HepG2 (cell line): ENCODE measurements around the gene CDC14B. TPM values are rescaled to one million over a fixed set of nuclear protein-coding genes. Genes with fewer than 3 reads are reported as not detected.

Experiments used
- BHLHE40 ChIP-seq: IDR thresholded peaks from 2 replicates; pipeline ENCODE4 v1.6.1; 2011; ENCODE audit warnings: low read length, improper control_type of control experiment
- MAF1 ChIP-seq: sonication (generic); formaldehyde crosslinking; IDR thresholded peaks from 2 replicates; pipeline ENCODE4 v1.5.0; 2020; ENCODE audit warnings: missing genetic modification reagents, borderline replicate concordance
- U2AF1 ChIP-seq: fragments of 200-400 bp; formaldehyde crosslinking; optimal IDR thresholded peaks from 2 replicates; pipeline ENCODE3; 2017; ENCODE audit warnings: mild to moderate bottlenecking, low read depth, low read length
- ZBTB20 ChIP-seq: sonication (generic); formaldehyde crosslinking; IDR thresholded peaks from 2 replicates; pipeline ENCODE4 v1.8.1; 2023; ENCODE audit warnings: missing genetic modification reagents, low read depth, mild to moderate bottlenecking, borderline replicate concordance
- ZNF274 ChIP-seq: sonication (generic); formaldehyde crosslinking; IDR thresholded peaks from 2 replicates; pipeline ENCODE4 v1.5.1; 2020; ENCODE audit warnings: mild to moderate bottlenecking, missing genetic modification reagents
- ZNF746 ChIP-seq: sonication (generic); formaldehyde crosslinking; IDR thresholded peaks from 2 replicates; pipeline ENCODE4 v1.8.0; 2022; ENCODE audit warnings: mild to moderate bottlenecking, missing genetic modification reagents
- ZNF839 ChIP-seq: sonication (generic); formaldehyde crosslinking; IDR thresholded peaks from 2 replicates; pipeline ENCODE4 v1.4.0; 2020; ENCODE audit warnings: missing genetic modification reagents, mild to moderate bottlenecking, borderline replicate concordance
- polyA plus RNA-seq, 8 experiments: library from polyadenylated mRNA; depleted of rRNA in 3 of 8; stranded (reverse) in 7 of 8; unstranded in 1 of 8; fragments of >200 nt; fragmentation: Illumina TruSeq in 4 of 8; extraction: Trizol in 4 of 8; gene quantifications; 2 replicates each; pipeline versions ENCODE4 v1.2.1 to v1.2.3, GENCODE V29; 2011 to 2016; ENCODE audit warnings: low read depth in 4 of 8, missing spikeins in 1 of 8, mixed read lengths in 1 of 8; ENCODE audit not compliant: insufficient read depth in 1 of 8
- total RNA-seq, 5 experiments: library from RNA; depleted of rRNA; stranded (reverse); fragments of >200 nt; fragmentation: Illumina TruSeq; extraction: Trizol; gene quantifications; 2 replicates each; pipeline ENCODE4 v1.2.3, GENCODE V29; 2016; ENCODE audit warnings: low read depth in 1 of 5
- TF ChIP-seq, protein P1 (sequence below): sonication (generic); formaldehyde crosslinking; IDR thresholded peaks from 2 replicates; pipeline ENCODE4 v1.4.0; 2020; ENCODE audit warnings: mild to moderate bottlenecking, missing genetic modification reagents
- TF ChIP-seq, protein P2 (sequence below): sonication (generic); formaldehyde crosslinking; IDR thresholded peaks from 2 replicates; pipeline ENCODE4 v1.4.0; 2020; ENCODE audit warnings: missing genetic modification reagents
- TF ChIP-seq, protein P3 (sequence below): sonication (generic); formaldehyde crosslinking; IDR thresholded peaks from 2 replicates; pipeline ENCODE4 v1.5.0; 2020; ENCODE audit warnings: mild to moderate bottlenecking, missing genetic modification reagents, borderline replicate concordance
- TF ChIP-seq, protein P4 (sequence below): fragments of 450-650 bp; IDR thresholded peaks from 2 replicates; pipeline ENCODE4 v1.6.1; 2017

CDC14B gene
- total and polyA plus RNA-seq, 2 of the 13 experiments (the other 11 are each of a cell fraction or from before 2014, with no cell fraction given), result 25.8 to 33.3 TPM

DNA sequence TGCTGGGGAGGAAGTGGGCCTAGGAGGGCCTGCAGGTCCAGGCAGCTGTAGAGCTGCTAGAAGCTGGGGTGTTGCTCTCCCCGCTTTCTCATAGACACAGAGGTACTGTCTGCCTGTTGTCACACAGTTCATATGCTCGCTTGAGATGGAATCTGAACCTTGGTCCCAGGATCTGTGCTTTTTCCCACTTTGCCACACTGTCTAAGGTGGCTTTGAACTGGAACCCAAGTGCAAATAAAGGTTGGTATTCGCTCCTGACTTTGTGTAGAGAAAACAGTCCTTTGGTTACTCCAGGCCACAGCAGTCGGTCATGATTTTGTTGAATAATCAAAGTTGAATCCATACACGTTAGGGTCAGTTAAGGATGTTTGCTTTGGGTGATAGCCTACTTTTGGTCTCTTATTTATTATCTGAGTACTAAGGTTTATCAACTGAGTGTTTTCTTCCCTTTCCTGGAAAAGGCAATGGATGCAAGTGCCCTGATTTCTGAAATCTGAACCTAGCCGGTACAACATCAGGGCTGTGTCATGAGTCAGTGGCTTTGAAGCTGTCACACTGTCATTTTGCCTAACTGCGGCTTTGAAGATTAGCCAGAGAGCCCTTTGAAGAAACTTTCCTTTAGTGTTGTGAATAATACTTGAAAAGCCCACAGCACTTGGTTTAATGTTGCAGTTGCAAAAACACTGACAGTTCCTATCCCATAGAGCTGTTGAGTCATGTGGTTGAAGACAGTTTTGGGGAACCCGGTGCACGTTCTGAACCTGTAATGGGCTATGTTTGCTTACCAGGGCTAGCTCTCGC, 128.4 kb downstream of the CDC14B start (continued):
- TF ChIP-seq, protein P1, sequence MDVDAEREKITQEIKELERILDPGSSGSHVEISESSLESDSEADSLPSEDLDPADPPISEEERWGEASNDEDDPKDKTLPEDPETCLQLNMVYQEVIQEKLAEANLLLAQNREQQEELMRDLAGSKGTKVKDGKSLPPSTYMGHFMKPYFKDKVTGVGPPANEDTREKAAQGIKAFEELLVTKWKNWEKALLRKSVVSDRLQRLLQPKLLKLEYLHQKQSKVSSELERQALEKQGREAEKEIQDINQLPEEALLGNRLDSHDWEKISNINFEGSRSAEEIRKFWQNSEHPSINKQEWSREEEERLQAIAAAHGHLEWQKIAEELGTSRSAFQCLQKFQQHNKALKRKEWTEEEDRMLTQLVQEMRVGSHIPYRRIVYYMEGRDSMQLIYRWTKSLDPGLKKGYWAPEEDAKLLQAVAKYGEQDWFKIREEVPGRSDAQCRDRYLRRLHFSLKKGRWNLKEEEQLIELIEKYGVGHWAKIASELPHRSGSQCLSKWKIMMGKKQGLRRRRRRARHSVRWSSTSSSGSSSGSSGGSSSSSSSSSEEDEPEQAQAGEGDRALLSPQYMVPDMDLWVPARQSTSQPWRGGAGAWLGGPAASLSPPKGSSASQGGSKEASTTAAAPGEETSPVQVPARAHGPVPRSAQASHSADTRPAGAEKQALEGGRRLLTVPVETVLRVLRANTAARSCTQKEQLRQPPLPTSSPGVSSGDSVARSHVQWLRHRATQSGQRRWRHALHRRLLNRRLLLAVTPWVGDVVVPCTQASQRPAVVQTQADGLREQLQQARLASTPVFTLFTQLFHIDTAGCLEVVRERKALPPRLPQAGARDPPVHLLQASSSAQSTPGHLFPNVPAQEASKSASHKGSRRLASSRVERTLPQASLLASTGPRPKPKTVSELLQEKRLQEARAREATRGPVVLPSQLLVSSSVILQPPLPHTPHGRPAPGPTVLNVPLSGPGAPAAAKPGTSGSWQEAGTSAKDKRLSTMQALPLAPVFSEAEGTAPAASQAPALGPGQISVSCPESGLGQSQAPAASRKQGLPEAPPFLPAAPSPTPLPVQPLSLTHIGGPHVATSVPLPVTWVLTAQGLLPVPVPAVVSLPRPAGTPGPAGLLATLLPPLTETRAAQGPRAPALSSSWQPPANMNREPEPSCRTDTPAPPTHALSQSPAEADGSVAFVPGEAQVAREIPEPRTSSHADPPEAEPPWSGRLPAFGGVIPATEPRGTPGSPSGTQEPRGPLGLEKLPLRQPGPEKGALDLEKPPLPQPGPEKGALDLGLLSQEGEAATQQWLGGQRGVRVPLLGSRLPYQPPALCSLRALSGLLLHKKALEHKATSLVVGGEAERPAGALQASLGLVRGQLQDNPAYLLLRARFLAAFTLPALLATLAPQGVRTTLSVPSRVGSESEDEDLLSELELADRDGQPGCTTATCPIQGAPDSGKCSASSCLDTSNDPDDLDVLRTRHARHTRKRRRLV (CRISPR knock-in tag), result no peak
- no peak for TF ChIP-seq U2AF1
- no peak for TF ChIP-seq ZNF839 (CRISPR knock-in tag)
- no peak for TF ChIP-seq ZNF746 (CRISPR knock-in tag)
- TF ChIP-seq, protein P2, sequence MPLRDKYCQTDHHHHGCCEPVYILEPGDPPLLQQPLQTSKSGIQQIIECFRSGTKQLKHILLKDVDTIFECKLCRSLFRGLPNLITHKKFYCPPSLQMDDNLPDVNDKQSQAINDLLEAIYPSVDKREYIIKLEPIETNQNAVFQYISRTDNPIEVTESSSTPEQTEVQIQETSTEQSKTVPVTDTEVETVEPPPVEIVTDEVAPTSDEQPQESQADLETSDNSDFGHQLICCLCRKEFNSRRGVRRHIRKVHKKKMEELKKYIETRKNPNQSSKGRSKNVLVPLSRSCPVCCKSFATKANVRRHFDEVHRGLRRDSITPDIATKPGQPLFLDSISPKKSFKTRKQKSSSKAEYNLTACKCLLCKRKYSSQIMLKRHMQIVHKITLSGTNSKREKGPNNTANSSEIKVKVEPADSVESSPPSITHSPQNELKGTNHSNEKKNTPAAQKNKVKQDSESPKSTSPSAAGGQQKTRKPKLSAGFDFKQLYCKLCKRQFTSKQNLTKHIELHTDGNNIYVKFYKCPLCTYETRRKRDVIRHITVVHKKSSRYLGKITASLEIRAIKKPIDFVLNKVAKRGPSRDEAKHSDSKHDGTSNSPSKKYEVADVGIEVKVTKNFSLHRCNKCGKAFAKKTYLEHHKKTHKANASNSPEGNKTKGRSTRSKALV (CRISPR knock-in tag), result peak; percentile 38; the same call in 1 of the 2 replicates
- TF ChIP-seq ZBTB20, result peak; percentile 67; the same call in 1 of the 2 replicates
- TF ChIP-seq MAF1 (CRISPR knock-in tag), result no peak
- TF ChIP-seq BHLHE40, result peak; percentile 86
- TF ChIP-seq, protein P3, sequence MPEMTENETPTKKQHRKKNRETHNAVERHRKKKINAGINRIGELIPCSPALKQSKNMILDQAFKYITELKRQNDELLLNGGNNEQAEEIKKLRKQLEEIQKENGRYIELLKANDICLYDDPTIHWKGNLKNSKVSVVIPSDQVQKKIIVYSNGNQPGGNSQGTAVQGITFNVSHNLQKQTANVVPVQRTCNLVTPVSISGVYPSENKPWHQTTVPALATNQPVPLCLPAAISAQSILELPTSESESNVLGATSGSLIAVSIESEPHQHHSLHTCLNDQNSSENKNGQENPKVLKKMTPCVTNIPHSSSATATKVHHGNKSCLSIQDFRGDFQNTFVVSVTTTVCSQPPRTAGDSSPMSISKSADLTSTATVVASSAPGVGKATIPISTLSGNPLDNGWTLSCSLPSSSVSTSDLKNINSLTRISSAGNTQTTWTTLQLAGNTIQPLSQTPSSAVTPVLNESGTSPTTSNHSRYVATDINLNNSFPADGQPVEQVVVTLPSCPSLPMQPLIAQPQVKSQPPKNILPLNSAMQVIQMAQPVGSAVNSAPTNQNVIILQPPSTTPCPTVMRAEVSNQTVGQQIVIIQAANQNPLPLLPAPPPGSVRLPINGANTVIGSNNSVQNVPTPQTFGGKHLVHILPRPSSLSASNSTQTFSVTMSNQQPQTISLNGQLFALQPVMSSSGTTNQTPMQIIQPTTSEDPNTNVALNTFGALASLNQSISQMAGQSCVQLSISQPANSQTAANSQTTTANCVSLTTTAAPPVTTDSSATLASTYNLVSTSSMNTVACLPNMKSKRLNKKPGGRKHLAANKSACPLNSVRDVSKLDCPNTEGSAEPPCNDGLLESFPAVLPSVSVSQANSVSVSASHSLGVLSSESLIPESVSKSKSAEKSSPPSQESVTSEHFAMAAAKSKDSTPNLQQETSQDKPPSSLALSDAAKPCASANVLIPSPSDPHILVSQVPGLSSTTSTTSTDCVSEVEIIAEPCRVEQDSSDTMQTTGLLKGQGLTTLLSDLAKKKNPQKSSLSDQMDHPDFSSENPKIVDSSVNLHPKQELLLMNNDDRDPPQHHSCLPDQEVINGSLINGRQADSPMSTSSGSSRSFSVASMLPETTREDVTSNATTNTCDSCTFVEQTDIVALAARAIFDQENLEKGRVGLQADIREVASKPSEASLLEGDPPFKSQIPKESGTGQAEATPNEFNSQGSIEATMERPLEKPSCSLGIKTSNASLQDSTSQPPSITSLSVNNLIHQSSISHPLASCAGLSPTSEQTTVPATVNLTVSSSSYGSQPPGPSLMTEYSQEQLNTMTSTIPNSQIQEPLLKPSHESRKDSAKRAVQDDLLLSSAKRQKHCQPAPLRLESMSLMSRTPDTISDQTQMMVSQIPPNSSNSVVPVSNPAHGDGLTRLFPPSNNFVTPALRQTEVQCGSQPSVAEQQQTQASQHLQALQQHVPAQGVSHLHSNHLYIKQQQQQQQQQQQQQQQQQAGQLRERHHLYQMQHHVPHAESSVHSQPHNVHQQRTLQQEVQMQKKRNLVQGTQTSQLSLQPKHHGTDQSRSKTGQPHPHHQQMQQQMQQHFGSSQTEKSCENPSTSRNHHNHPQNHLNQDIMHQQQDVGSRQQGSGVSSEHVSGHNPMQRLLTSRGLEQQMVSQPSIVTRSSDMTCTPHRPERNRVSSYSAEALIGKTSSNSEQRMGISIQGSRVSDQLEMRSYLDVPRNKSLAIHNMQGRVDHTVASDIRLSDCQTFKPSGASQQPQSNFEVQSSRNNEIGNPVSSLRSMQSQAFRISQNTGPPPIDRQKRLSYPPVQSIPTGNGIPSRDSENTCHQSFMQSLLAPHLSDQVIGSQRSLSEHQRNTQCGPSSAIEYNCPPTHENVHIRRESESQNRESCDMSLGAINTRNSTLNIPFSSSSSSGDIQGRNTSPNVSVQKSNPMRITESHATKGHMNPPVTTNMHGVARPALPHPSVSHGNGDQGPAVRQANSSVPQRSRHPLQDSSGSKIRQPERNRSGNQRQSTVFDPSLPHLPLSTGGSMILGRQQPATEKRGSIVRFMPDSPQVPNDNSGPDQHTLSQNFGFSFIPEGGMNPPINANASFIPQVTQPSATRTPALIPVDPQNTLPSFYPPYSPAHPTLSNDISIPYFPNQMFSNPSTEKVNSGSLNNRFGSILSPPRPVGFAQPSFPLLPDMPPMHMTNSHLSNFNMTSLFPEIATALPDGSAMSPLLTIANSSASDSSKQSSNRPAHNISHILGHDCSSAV (CRISPR knock-in tag), result no peak
- no peak for TF ChIP-seq ZNF274
- TF ChIP-seq, protein P4, sequence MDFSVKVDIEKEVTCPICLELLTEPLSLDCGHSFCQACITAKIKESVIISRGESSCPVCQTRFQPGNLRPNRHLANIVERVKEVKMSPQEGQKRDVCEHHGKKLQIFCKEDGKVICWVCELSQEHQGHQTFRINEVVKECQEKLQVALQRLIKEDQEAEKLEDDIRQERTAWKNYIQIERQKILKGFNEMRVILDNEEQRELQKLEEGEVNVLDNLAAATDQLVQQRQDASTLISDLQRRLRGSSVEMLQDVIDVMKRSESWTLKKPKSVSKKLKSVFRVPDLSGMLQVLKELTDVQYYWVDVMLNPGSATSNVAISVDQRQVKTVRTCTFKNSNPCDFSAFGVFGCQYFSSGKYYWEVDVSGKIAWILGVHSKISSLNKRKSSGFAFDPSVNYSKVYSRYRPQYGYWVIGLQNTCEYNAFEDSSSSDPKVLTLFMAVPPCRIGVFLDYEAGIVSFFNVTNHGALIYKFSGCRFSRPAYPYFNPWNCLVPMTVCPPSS, result no peak
